HK-2 (cell line): ENCODE results near the gene JARID2.
"Not testable (repeated sequence)": the region's sequence is repeated elsewhere in the genome, so short reads cannot be mapped to it uniquely, and the experiment has no call there.

Experiments used
- DNase-seq: peaks from one replicate; pipeline ENCODE4 v3.0.0-alpha.2; 2018; ENCODE audit not compliant: unreplicated experiment

JARID2 gene

GRCh38 chr6:15309611-15310283, 63.9 kb downstream of the JARID2 start:
- DNase-seq: no peak

- no peak for DNase-seq
These were observed 64.8 kb downstream of the JARID2 start for GRCh38 chr6:15310680-15311079.

DNA sequence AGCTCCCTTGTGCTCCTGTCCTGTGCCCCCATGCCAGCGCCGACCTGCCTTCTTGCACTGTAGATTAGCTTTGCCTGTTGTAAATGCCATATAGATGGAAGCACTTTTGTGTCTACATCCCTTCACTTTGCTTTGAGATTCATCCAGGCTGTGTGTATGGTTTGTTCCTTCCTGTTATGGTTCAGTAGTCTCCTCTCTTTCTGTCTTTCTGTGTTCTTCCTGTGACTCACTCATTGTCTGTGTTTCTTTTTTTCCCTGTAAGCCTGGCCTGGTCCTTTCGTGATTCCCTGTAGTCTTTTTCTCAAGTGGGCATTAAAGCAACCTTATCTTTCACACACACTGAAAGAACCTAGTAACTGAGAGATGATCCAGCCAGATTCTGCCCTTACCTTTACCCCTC, 66.6 kb downstream of the JARID2 start:
- no peak for DNase-seq

- no peak for DNase-seq
These were observed 67.5 kb downstream of the JARID2 start for GRCh38 chr6:15313367-15313766.

DNA sequence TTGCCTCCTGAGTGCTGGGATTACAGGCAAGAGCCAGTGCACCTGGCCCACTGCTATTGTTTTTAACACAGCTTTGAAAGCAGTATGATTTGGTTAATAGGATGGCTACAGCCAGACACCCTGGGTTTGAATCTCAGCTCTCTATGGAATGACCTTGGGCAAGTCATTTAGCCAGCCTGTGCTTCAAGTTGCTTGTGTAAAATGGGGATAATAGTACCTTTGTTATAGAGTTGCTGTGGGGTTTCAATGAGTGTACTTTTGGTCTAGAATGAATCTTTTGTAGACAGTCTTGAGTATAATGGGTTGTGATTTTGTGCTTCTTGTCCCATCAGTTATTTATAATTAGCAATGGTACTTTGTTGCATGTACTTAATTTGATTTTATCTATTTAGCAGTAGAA, 70.9 kb downstream of the JARID2 start:
- no peak for DNase-seq

GRCh38 chr6:15317251-15317650, 71.4 kb downstream of the JARID2 start:
- DNase-seq: no peak

- no peak for DNase-seq
These were observed 72.3 kb downstream of the JARID2 start for GRCh38 chr6:15317934-15318902.

DNA sequence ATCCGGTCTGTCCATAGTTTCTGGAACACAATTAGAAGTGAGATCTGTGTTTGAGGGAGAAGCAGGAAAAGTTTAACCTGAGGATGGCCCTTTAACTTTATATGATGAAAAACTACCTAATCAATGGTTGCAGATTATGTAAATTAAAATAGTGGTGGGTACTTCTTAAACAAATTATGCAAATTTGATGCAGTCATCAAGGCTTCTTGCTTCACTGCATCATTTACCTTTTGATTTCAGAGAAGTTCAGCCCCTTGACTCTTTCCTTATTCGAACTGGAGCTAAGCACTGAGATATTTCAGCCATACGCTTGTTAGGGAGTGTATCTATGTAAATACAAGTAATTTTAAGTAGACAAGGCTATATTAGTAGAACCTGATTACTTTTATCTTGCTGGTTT, 73.8 kb downstream of the JARID2 start:
- no peak for DNase-seq

- no peak for DNase-seq
These were observed 74.8 kb downstream of the JARID2 start for GRCh38 chr6:15320693-15321092.

DNA sequence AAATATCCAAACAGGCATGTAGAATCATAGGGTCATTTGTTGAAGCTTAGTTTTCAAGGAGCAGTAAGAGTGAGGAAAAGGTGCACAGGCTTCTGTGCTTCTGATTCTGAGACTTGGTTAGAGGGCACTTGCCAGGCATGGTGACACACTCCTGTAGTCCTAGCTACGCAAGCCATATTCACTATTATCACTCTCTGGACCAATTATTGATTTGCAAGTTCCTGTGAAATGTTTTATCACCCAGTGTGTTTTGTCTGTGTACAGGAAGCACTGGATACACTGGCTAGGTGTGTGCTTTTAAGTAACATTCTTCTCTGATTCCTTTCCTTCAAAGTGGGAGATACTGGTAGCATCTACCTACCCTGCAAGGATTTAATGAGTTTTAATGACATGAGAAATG, 76.3 kb downstream of the JARID2 start:
- no peak for DNase-seq

DNA sequence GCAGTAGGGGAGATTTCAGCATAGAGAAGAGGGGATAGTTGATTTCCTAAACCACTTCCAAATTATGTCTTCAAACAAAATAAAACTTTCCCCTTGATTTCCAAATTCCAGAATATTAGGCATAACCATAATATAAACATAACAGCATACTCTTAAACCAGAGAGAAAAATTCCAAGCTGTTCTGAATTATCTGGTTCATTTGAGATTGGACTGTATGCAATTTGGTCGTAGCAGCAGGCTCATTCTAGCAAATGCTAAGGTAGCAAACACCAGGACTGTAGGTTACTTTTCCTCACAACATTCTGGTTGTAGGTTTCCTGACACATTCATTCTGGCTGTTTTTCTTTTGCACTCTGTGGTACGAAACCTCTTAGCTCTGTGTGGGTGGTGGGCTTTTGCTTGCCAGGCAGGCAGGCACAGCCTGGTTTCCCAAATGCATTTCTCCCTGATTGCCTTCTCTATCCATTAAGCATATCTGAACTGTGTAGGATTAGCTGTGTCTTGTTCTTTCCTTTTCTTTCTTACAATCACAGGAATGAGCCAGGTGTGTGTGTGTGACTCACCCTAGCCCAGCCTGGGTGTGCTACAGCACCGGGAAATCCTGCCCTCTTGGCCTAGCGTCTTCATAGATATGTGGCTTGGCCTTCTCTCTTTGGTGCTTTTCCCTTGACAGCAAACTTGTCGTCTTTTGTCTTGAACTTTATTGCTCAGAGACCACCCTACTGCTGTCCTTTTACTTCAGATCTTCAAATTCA, 77.1 kb downstream of the JARID2 start:
- no peak for DNase-seq

- not testable (repeated sequence) for DNase-seq
These were observed 77.7 kb downstream of the JARID2 start for GRCh38 chr6:15323611-15324010.

DNA sequence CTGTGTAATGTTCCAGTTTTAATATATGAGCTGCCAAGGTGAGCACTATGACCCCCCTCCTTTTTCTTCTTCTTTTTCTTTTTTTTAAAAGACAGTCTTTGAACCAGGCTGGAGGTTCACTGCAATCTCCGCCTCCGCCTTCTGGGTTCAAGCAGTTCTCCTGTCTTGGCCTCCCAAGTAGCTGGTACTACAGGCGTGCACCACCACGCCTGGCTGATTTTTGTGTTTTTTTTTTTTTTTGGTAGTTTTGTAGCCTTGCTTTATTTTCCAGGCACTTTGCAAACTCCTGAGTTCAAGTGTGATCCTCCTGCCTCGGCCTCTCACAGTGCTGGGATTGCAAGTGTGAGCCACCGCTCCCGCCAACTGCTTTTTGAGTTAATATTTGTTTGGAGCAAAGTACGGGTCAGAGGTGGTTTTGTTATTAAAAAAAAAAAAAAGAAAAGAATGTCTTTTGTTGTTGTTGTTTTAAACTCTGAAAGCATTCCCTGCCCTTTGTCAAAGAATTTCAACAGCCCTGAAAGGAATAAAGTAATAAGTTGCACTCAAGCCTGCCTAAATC, 78.6 kb downstream of the JARID2 start:
- no peak for DNase-seq

GRCh38 chr6:15325540-15325955, 79.7 kb downstream of the JARID2 start:
- no peak for DNase-seq

DNA sequence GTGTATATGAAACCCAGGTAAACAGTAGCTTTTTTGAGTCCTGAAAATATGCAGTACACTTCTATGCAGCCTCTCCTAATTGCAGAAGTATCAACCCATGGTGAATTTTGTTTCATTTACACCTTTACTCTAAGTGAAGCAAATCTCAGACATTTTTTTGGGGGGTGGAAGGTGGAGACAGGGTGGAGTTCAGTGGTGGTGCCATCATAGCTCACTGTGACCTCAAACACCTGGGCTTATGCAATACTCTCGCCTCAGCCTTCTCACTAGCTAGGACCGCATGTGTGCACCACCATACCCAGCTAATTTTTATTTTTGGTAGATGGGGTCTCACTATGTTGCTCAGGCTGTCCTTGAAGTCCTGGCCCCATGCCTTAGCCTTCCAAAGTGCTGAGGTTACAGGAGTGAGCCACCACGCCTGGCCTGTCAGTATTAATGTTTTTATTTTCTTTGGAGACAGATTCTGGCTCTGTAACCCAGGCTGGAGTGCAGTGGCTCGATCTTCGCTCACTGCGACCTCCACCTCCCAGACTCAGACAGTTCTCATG, 80.3 kb downstream of the JARID2 start:
- no peak for DNase-seq

- DNase-seq: no peak
These were observed 81.4 kb downstream of the JARID2 start for GRCh38 chr6:15327271-15327670.

- peak; percentile 41 for DNase-seq
These were observed 83.4 kb downstream of the JARID2 start for GRCh38 chr6:15329197-15329671.

DNA sequence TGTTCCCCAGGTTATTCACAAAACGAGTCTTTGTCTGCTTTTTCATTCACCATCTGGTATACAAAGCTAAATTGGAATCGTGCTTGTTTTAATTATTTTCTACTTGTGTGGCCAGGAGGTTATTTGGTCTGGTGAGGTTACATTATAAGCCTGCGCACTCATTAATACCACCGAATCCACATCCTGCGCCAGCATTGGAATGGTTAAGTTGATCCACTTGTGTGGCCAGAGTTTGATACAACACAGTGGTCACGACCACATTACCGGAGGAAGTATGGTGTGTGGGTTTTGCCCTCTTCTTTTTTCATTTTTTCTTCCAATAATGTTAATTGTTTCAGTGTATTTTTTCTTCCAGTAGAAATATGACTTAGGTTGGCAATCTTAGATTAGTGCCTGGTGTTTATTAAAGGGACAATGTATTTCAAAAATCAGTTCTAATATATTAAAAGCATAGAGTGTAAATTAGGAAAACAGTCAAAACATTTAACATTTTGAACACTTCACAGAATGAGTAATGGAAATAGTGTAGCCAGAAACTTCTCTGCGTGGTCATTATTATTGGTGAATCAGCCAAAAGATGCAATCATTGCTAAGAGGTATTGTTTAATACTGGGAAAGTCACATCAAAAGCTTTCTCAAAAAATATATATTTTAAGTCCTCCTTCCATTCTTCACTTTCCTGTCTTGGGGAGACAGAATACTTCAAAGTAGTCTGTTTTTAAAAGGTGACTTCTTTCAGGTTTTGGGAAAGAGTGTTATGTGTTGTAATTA, 84.5 kb downstream of the JARID2 start:
- DNase-seq: no peak

GRCh38 chr6:15331143-15331542, 85.3 kb downstream of the JARID2 start:
- DNase-seq: no peak

GRCh38 chr6:15331629-15332251, 85.9 kb downstream of the JARID2 start:
- DNase-seq: no peak
